Limb (tissue), 2 donors: ENCODE results near the gene EXOSC7.
"Not testable (repeated sequence)": the region's sequence is repeated elsewhere in the genome, so short reads cannot be mapped to it uniquely, and the experiment has no call there.

Source experiments
- DNase-seq, 2 donors: peaks; one replicate each; pipeline ENCODE4 v3.0.0-alpha.2; 2016; ENCODE audit errors: extremely low spot score in 2 of 2

Gene EXOSC7

GRCh38 chr3:44976002-44976815 is at the start of gene EXOSC7, which contains the start of gene ZDHHC3:
EXOSC7 (plus strand) TSS chr3:44976244; CDS start chr3:44976278, 34 bp downstream.
ZDHHC3 (minus strand) TSS chr3:44976174; CDS start chr3:44959436, 16,738 bp downstream.
- peak; percentile 86 to 96 for DNase-seq

- no peak for DNase-seq
Measured at GRCh38 chr3:44926921-44927320, 49.1 kb upstream of the EXOSC7 start.

GRCh38 chr3:44927371-44927770 is 48.7 kb upstream of the EXOSC7 start:
- DNase-seq = no peak

- no peak for DNase-seq
Measured at GRCh38 chr3:44929782-44930181, 46.3 kb upstream of the EXOSC7 start.

- DNase-seq = no peak
Measured at GRCh38 chr3:44930911-44931310, 45.1 kb upstream of the EXOSC7 start.

- no peak for DNase-seq
Measured at GRCh38 chr3:44931791-44932190, 44.3 kb upstream of the EXOSC7 start.

GRCh38 chr3:44932271-44932670 is 43.8 kb upstream of the EXOSC7 start:
- DNase-seq = no peak

GRCh38 chr3:44932986-44933944 is 42.8 kb upstream of the EXOSC7 start:
- DNase-seq = no peak

- no peak for DNase-seq
Measured at GRCh38 chr3:44939581-44940036, 36.4 kb upstream of the EXOSC7 start.

GRCh38 chr3:44942202-44942921 is 33.7 kb upstream of the EXOSC7 start:
- DNase-seq = no peak

- DNase-seq = no peak
Measured at GRCh38 chr3:44948239-44948638, 27.8 kb upstream of the EXOSC7 start.

- DNase-seq = not testable (repeated sequence)
Measured at GRCh38 chr3:44949770-44950169, 26.3 kb upstream of the EXOSC7 start.

- no peak for DNase-seq
Measured at GRCh38 chr3:44950275-44950734, 25.7 kb upstream of the EXOSC7 start.

- no peak for DNase-seq
Measured at GRCh38 chr3:44952689-44953088, 23.4 kb upstream of the EXOSC7 start.

GRCh38 chr3:44954304-44954703 is 21.7 kb upstream of the EXOSC7 start:
- no peak for DNase-seq

- no peak for DNase-seq
Measured at GRCh38 chr3:44954962-44955361, 21.1 kb upstream of the EXOSC7 start.

GRCh38 chr3:44955917-44956316 is 20.1 kb upstream of the EXOSC7 start:
- DNase-seq = no peak

GRCh38 chr3:44957986-44958385 is 18.1 kb upstream of the EXOSC7 start:
- DNase-seq = no peak

GRCh38 chr3:44958386-44958785 is 17.7 kb upstream of the EXOSC7 start:
- DNase-seq = no peak

GRCh38 chr3:44960387-44961026 is 15.5 kb upstream of the EXOSC7 start:
- no peak for DNase-seq

GRCh38 chr3:44961888-44962287 is 14.2 kb upstream of the EXOSC7 start:
- no peak for DNase-seq
